ENCODE data around the gene SH3BGRL. TPM values are rescaled to one million over a fixed set of nuclear protein-coding genes. Genes with fewer than 3 reads are reported as not detected.
A peak's percentile ranks its signal among the peaks of the same experiment; 100 is the strongest.

The SH3BGRL gene
- total and polyA plus RNA-seq, 2 donors from 2014 or later = 114 to 130 TPM

- H3K9ac ChIP-seq (ENCODE audit: low read length in 3 of 3) = no peak overlapping the region
- H3K27ac ChIP-seq (ENCODE audit: low read depth in 2 of 2, low read length in 2 of 2) = no peak overlapping the region
- DNase-seq (peak in 1 of 5 donors; percentile 26), FAIRE-seq (peak; percentile 51)
- H3K4me1 ChIP-seq (ENCODE audit: control insufficient read depth in 2 of 3, insufficient read depth in 2 of 3, low read depth in 1 of 3, low read length in 3 of 3) = peaks cover 0 to 13% (median 2%) of the 10 kb centered on the region in 3 donors
- H3K36me3 ChIP-seq (ENCODE audit: control insufficient read depth in 2 of 3, insufficient read depth in 3 of 3, low read length in 3 of 3) = no peaks in the 10 kb centered on the region
- H3K4me3 ChIP-seq (ENCODE audit: low read length in 3 of 3) = no peak overlapping the region
- no peaks in the 10 kb centered on the region for H3K27me3 ChIP-seq (ENCODE audit: control insufficient read depth, insufficient read depth, low read length)
- intact Hi-C loops (cut with DNase I) = no loop called here
- TF ChIP-seq CTCF (IDR thresholded peaks at IDR 0.05; ENCODE audit: borderline replicate concordance, extremely low read depth, insufficient read depth) = no peak
- no peaks in the 10 kb centered on the region for H3K9me3 ChIP-seq (ENCODE audit: control insufficient read depth in 2 of 3, insufficient read depth in 1 of 3, low read length in 3 of 3)
Measured at GRCh38 chrX:81259020-81259713, 57.3 kb downstream of the SH3BGRL start.

- intact Hi-C loops (cut with DNase I) = no loop called here
- Histone ChIP-seq H3K4me1 (ENCODE audit: control insufficient read depth in 2 of 3, insufficient read depth in 2 of 3, low read depth in 1 of 3, low read length in 3 of 3) (peaks cover 0 to 13% (median 2%) of the 10 kb centered on the region in 3 donors), H3K27me3 (ENCODE audit: control insufficient read depth, insufficient read depth, low read length) (no peaks in the 10 kb centered on the region), H3K9ac (ENCODE audit: low read length in 3 of 3) (no peak overlapping the region), H3K9me3 (ENCODE audit: control insufficient read depth in 2 of 3, insufficient read depth in 1 of 3, low read length in 3 of 3) (no peaks in the 10 kb centered on the region), H3K4me3 (ENCODE audit: low read length in 3 of 3) (no peak overlapping the region), H3K27ac (ENCODE audit: low read depth in 2 of 2, low read length in 2 of 2) (no peak overlapping the region), H3K36me3 (ENCODE audit: control insufficient read depth in 2 of 3, insufficient read depth in 3 of 3, low read length in 3 of 3) (no peaks in the 10 kb centered on the region)
- DNase-seq (no peak), FAIRE-seq (no peak)
- no peak for TF ChIP-seq CTCF (IDR thresholded peaks at IDR 0.05; ENCODE audit: borderline replicate concordance, extremely low read depth, insufficient read depth)
Measured at GRCh38 chrX:81259714-81260395, 58.0 kb downstream of the SH3BGRL start.

- FAIRE-seq (no peak), DNase-seq (no peak)
- intact Hi-C loops (cut with DNase I) = no loop called here
- Histone ChIP-seq H3K9me3 (ENCODE audit: control insufficient read depth in 2 of 3, insufficient read depth in 1 of 3, low read length in 3 of 3) (no peaks in the 10 kb centered on the region), H3K4me3 (ENCODE audit: low read length in 3 of 3) (no peak overlapping the region), H3K4me1 (ENCODE audit: control insufficient read depth in 2 of 3, insufficient read depth in 2 of 3, low read depth in 1 of 3, low read length in 3 of 3) (peaks cover 0 to 13% (median 2%) of the 10 kb centered on the region in 3 donors), H3K27ac (ENCODE audit: low read depth in 2 of 2, low read length in 2 of 2) (no peak overlapping the region), H3K9ac (ENCODE audit: low read length in 3 of 3) (no peak overlapping the region), H3K36me3 (ENCODE audit: control insufficient read depth in 2 of 3, insufficient read depth in 3 of 3, low read length in 3 of 3) (no peaks in the 10 kb centered on the region), H3K27me3 (ENCODE audit: control insufficient read depth, insufficient read depth, low read length) (no peaks in the 10 kb centered on the region)
- TF ChIP-seq CTCF (IDR thresholded peaks at IDR 0.05; ENCODE audit: borderline replicate concordance, extremely low read depth, insufficient read depth) = no peak
Measured at GRCh38 chrX:81261576-81261975, 59.7 kb downstream of the SH3BGRL start.
